ENCODE data around the gene GORASP2. TPM values are rescaled to one million over a fixed set of nuclear protein-coding genes. Genes with fewer than 3 reads are reported as not detected.

GORASP2 gene
- total RNA-seq, 1 donor from 2014 or later: 34.2 TPM

DNA sequence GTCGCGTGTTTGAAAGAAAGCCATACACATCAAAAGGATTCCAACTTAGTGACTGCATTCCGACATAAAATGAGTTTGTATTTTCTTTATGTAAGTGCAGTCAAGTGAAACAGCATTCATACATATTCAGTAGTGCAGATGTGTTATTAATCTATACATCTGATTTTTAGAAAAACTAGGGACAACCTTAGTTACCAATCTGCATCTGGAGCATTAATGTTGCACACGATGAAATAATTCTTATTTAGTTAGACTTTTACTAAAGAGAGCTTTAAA lies 1.9 kb downstream of the GORASP2 start:
- DNase-seq (ENCODE audit: low read depth) (peak; percentile 13), FAIRE-seq (no peak)
- Histone ChIP-seq H3K27me3 (ENCODE audit: control insufficient read depth, insufficient read depth, low read length) (no peaks in the 10 kb centered on the region), H3K36me3 (ENCODE audit: control insufficient read depth, insufficient read depth, low read length) (no peaks in the 10 kb centered on the region), H3K4me3 (ENCODE audit: low read depth, low read length) (peak overlapping the region; percentile 6)
- TF ChIP-seq, protein P1, sequence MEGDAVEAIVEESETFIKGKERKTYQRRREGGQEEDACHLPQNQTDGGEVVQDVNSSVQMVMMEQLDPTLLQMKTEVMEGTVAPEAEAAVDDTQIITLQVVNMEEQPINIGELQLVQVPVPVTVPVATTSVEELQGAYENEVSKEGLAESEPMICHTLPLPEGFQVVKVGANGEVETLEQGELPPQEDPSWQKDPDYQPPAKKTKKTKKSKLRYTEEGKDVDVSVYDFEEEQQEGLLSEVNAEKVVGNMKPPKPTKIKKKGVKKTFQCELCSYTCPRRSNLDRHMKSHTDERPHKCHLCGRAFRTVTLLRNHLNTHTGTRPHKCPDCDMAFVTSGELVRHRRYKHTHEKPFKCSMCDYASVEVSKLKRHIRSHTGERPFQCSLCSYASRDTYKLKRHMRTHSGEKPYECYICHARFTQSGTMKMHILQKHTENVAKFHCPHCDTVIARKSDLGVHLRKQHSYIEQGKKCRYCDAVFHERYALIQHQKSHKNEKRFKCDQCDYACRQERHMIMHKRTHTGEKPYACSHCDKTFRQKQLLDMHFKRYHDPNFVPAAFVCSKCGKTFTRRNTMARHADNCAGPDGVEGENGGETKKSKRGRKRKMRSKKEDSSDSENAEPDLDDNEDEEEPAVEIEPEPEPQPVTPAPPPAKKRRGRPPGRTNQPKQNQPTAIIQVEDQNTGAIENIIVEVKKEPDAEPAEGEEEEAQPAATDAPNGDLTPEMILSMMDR (IDR thresholded peaks at IDR 0.05; ENCODE audit: insufficient read depth, low read length, severe bottlenecking): no peak

DNA sequence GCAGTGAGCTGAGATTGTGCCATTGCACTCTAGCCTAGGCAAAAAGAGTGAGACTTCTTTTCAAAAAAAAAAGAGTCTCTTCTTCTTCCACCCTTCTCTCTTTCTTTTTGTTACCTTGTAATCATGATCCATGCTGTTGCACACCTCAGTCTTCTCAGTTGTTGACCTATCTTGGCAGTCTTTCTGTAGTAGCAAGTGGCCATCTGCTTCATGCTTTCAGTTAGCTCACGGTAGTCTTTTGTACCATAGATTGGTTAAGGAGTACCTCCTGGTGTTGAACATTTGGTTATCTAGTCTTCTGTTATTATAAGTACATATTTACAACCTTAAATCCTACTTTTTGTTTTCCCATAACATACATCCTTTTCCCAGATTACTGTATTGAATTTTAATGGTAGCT lies 3.1 kb downstream of the GORASP2 start:
- TF ChIP-seq, protein P1 (IDR thresholded peaks at IDR 0.05; ENCODE audit: insufficient read depth, low read length, severe bottlenecking): no peak
- H3K4me3 ChIP-seq (ENCODE audit: low read depth, low read length): no peak overlapping the region
- FAIRE-seq (no peak), DNase-seq (ENCODE audit: low read depth) (no peak)
- no peaks in the 10 kb centered on the region for H3K27me3 ChIP-seq (ENCODE audit: control insufficient read depth, insufficient read depth, low read length)
- peaks cover under 1% of the 10 kb centered on the region for H3K36me3 ChIP-seq (ENCODE audit: control insufficient read depth, insufficient read depth, low read length)

DNA sequence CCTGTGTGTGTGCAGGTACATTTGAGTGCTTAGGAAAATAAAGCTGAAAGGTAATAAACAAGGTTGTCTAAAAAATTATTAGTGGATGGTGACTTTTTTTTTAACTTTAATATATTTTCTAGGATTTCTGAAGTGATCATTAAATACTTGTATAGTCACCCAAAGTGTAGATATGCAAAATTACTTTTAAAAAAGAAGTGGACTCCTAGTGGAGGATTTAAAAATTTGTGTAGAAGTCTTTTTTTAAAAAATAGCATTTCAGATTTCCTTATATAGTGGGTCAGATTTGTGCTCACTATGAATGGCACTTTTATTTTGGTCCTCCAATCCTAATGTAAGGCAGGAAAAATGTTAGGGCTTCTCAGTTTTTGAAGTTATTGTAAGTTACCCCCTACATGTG lies 3.9 kb downstream of the GORASP2 start:
- H3K27me3 ChIP-seq (ENCODE audit: control insufficient read depth, insufficient read depth, low read length): no peaks in the 10 kb centered on the region
- DNase-seq (ENCODE audit: low read depth) (no peak), FAIRE-seq (no peak)
- no peak overlapping the region for H3K4me3 ChIP-seq (ENCODE audit: low read depth, low read length)
- TF ChIP-seq, protein P1 (IDR thresholded peaks at IDR 0.05; ENCODE audit: insufficient read depth, low read length, severe bottlenecking): no peak
- H3K36me3 ChIP-seq (ENCODE audit: control insufficient read depth, insufficient read depth, low read length): peaks cover 5% of the 10 kb centered on the region

DNA sequence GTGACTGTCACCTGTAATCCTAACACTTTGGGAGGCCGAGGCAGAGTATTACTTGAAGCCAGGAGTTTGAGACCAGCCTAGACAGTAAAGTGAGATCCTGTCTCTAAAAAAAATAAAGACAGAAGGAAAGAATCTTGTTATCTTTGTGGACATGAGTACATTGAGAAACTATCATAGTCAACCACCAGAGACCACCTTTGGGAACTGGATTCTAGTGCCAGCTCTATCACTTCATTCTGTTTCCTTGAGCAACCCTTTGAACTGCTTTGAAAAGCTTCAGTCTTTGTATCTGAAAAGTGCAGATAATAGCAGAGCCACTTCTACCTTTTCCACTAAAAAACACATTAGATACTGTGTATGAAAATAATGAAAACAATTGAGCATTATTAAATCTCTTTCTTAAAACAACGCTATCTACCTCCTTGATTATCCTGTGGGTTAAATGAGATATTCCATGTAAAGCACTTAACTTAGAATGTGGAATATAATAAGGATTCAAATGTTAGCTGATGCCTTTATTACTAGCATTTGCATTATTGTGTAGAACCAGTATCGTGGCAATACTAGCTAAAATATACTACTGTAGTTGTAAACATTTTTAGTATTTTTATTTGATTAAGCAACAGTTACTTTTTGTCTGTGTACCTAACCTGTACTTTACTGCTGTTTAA lies 8.8 kb downstream of the GORASP2 start:
- Histone ChIP-seq H3K4me3 (ENCODE audit: low read depth, low read length) (no peak overlapping the region), H3K27me3 (ENCODE audit: control insufficient read depth, insufficient read depth, low read length) (no peaks in the 10 kb centered on the region), H3K36me3 (ENCODE audit: control insufficient read depth, insufficient read depth, low read length) (peaks cover 5% of the 10 kb centered on the region)
- TF ChIP-seq, protein P1 (IDR thresholded peaks at IDR 0.05; ENCODE audit: insufficient read depth, low read length, severe bottlenecking): no peak
- no peak for DNase-seq (ENCODE audit: low read depth)
- FAIRE-seq: no peak

DNA sequence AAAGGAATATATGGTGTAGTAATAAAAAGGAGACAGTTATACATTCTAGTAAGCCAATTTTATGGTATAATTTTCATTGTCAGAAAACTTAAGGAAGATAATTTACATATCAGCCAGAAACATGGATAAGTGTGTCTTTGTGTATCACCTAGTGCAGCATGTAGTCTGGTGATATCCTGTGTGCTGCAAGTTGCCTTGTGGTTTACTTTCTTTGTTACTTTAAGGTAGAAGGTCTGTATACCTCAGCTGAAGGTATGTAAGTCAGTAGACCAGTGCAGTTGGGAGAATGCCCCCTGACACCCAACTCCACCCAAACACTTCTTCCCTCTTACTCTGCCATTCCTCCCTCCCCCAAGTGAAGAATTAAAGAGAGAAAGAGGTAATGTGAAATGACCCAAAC lies 11.0 kb downstream of the GORASP2 start:
- TF ChIP-seq, protein P1 (IDR thresholded peaks at IDR 0.05; ENCODE audit: insufficient read depth, low read length, severe bottlenecking): no peak
- Histone ChIP-seq H3K27me3 (ENCODE audit: control insufficient read depth, insufficient read depth, low read length) (no peaks in the 10 kb centered on the region), H3K36me3 (ENCODE audit: control insufficient read depth, insufficient read depth, low read length) (peaks cover 5% of the 10 kb centered on the region), H3K4me3 (ENCODE audit: low read depth, low read length) (no peak overlapping the region)
- FAIRE-seq (no peak), DNase-seq (ENCODE audit: low read depth) (no peak)

DNA sequence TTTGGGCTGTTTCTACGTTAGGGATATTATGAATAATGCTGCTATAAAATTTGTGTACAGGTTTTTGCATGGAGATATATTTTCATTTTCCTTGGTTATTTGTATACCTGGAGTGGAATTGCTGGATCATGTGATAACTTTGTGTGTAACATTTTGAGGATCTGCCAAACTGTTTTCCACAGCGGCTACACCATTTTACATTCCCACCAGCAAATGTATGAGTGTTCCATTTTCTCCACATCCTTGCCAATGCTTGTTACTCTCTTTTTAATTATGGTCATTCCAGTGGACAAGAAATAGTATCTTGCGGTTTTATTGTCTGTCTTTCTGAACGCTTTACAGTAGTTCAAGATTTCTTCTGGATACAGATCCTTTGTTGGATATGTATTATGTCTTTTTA lies 13.6 kb downstream of the GORASP2 start:
- H3K4me3 ChIP-seq (ENCODE audit: low read depth, low read length): no peak overlapping the region
- DNase-seq (ENCODE audit: low read depth) (no peak), FAIRE-seq (no peak)
- TF ChIP-seq, protein P1 (IDR thresholded peaks at IDR 0.05; ENCODE audit: insufficient read depth, low read length, severe bottlenecking): no peak
- H3K27me3 ChIP-seq (ENCODE audit: control insufficient read depth, insufficient read depth, low read length): no peaks in the 10 kb centered on the region
- peaks cover 1% of the 10 kb centered on the region for H3K36me3 ChIP-seq (ENCODE audit: control insufficient read depth, insufficient read depth, low read length)
